HEK293 (cell line): ENCODE data around the gene ZC3H18.

Experiments
- CTCF ChIA-PET: fragments of 350-600 bp; formaldehyde crosslinking; extraction: SDS; loops from one replicate; lab custom pipeline; 2021; ENCODE audit warnings: antibody characterized with exemption; lab: Yijun Ruan, JAX
- POLR2A ChIA-PET: fragments of 300-600 bp; formaldehyde crosslinking; extraction: SDS; loops from one replicate; lab custom pipeline; 2020; ENCODE audit warnings: antibody characterized with exemption, inconsistent platforms; lab: Yijun Ruan, JAX
- H3K27ac ChIP-seq: fragments of 200-500 bp; sonication (Bioruptor generic); 2 replicates; pipeline ENCODE4 v1.5.1; 2014; ENCODE audit warnings: low read depth, low read length, control low read depth, inconsistent platforms; ENCODE audit errors: extremely low read depth
- H3K36me3 ChIP-seq, 2 experiments: fragments of 200-500 bp in 1 of 2; sonication (Bioruptor generic) in 1 of 2; 1 replicate in 1 of 2; 2 replicates in 1 of 2; pipeline ENCODE4 v1.5.1; 2014 to 2017; ENCODE audit warnings: inconsistent platforms in 2 of 2, low read length in 2 of 2; ENCODE audit not compliant: control insufficient read depth in 2 of 2, insufficient read depth in 1 of 2
- H3K4me1 ChIP-seq: fragments of 200-500 bp; sonication (Bioruptor generic); 2 replicates; pipeline ENCODE4 v1.5.1; 2014; ENCODE audit warnings: mild to moderate bottlenecking, low read length, inconsistent platforms; ENCODE audit not compliant: control insufficient read depth, insufficient read depth
- H3K4me3 ChIP-seq: 2 replicates; pipeline ENCODE4 v1.5.1; 2011; ENCODE audit warnings: low read depth, mild to moderate bottlenecking, control low read depth, low read length, moderate library complexity
- H3K9me3 ChIP-seq: fragments of 200-500 bp; sonication (Bioruptor generic); 2 replicates; pipeline ENCODE4 v1.5.1; 2014; ENCODE audit warnings: low read depth, low read length, inconsistent platforms; ENCODE audit not compliant: control insufficient read depth, insufficient read depth
- GLI2 ChIP-seq: fragments of 450-650 bp; formaldehyde crosslinking; IDR thresholded peaks from 2 replicates; pipeline ENCODE4; 2017; ENCODE audit warnings: missing biosample characterization, missing genetic modification characterization, low read depth, borderline replicate concordance
- MYNN ChIP-seq: fragments of 450-650 bp; formaldehyde crosslinking; IDR thresholded peaks from 2 replicates; pipeline ENCODE4 v1.5.1; 2016; ENCODE audit warnings: missing biosample characterization, missing genetic modification characterization, borderline replicate concordance
- PBX3 ChIP-seq: sonication (generic); formaldehyde crosslinking; IDR thresholded peaks from 2 replicates; pipeline ENCODE4 v1.8.1; 2022; ENCODE audit warnings: mild to moderate bottlenecking, moderate library complexity, missing genetic modification reagents
- WT1 ChIP-seq: fragments of 450-650 bp; formaldehyde crosslinking; IDR thresholded peaks from 2 replicates; pipeline ENCODE4 v1.5.1; 2016; ENCODE audit warnings: missing biosample characterization, missing genetic modification characterization
- ZNF10 ChIP-seq: fragments of 450-650 bp; formaldehyde crosslinking; IDR thresholded peaks from 2 replicates; pipeline ENCODE4 v1.5.1; 2017; ENCODE audit warnings: missing biosample characterization, missing genetic modification characterization
- ZNF112 ChIP-seq: fragments of 450-650 bp; formaldehyde crosslinking; IDR thresholded peaks from 2 replicates; pipeline ENCODE4 v1.5.0; 2017; ENCODE audit warnings: missing biosample characterization, missing genetic modification characterization
- ZNF121 ChIP-seq: fragments of 450-650 bp; formaldehyde crosslinking; IDR thresholded peaks from 2 replicates; pipeline ENCODE4 v1.5.1; 2016; ENCODE audit warnings: missing biosample characterization, missing genetic modification characterization
- ZNF132 ChIP-seq: fragments of 450-650 bp; formaldehyde crosslinking; IDR thresholded peaks from 2 replicates; pipeline ENCODE4 v1.5.1; 2017; ENCODE audit warnings: missing biosample characterization, missing genetic modification characterization, borderline replicate concordance
- ZNF530 ChIP-seq: fragments of 450-650 bp; formaldehyde crosslinking; IDR thresholded peaks from 2 replicates; pipeline ENCODE4 v1.5.1; 2016; ENCODE audit warnings: low read depth, missing biosample characterization, missing genetic modification characterization
- ZNF571 ChIP-seq: fragments of 450-650 bp; formaldehyde crosslinking; IDR thresholded peaks from 2 replicates; pipeline ENCODE4 v1.5.0; 2017; ENCODE audit warnings: missing biosample characterization, missing genetic modification characterization
- ZNF596 ChIP-seq: fragments of 450-650 bp; IDR thresholded peaks from 2 replicates; pipeline ENCODE4 v1.5.0; 2018; ENCODE audit warnings: missing biosample characterization, mild to moderate bottlenecking, missing genetic modification characterization, moderate library complexity
- TF ChIP-seq, protein P1 (sequence below): fragments of 450-650 bp; formaldehyde crosslinking; IDR thresholded peaks from 2 replicates; pipeline ENCODE4 v1.5.1; 2016; ENCODE audit warnings: missing biosample characterization, missing genetic modification characterization
- TF ChIP-seq, protein P2 (sequence below): fragments of 450-650 bp; formaldehyde crosslinking; IDR thresholded peaks from 2 replicates; pipeline ENCODE4 v1.5.1; 2016; ENCODE audit warnings: missing biosample characterization, missing genetic modification characterization
- TF ChIP-seq, protein P3 (sequence below): fragments of 450-650 bp; formaldehyde crosslinking; IDR thresholded peaks from 2 replicates; pipeline ENCODE4 v1.5.1; 2016; ENCODE audit warnings: missing biosample characterization, missing genetic modification characterization
- TF ChIP-seq, protein P4 (sequence below): fragments of 450-650 bp; formaldehyde crosslinking; IDR thresholded peaks from 2 replicates; pipeline ENCODE4 v1.5.1; 2016; ENCODE audit warnings: missing biosample characterization, missing genetic modification characterization

ZC3H18 gene

DNA sequence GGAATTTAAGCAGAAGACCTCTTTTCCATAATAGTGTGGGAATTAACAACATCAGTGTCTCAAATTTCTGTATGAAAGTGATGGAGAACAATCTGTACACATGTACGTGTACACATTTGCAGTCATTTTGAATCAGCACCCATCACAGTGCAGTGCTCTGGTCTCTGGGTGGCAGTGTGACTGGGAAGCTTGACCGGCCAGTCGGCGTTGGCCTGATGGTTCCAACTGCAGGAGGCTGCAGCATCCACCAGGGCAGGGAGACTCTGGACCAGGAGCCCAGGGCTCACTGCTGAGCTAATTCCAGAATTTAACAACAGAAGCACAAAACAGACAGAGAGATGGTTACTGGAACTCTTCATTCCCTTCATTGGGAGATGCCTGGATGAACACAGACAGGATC lies 17.9 kb downstream of the ZC3H18 start:
- Histone ChIP-seq H3K27ac (no peak overlapping the region), H3K36me3 (peaks cover 18 to 74% of the 10 kb centered on the region in 2 experiments; a peak in 2 of 3 replicates), H3K4me3 (no peak overlapping the region), H3K9me3 (no peaks in the 10 kb centered on the region), H3K4me1 (no peaks in the 10 kb centered on the region)
- ChIA-PET CTCF (no interaction called here), POLR2A (no interaction called here)
- TF ChIP-seq MYNN (tag by site-specific recombination) (no peak), ZNF121 (tag by site-specific recombination) (no peak)
- TF ChIP-seq, protein P1, sequence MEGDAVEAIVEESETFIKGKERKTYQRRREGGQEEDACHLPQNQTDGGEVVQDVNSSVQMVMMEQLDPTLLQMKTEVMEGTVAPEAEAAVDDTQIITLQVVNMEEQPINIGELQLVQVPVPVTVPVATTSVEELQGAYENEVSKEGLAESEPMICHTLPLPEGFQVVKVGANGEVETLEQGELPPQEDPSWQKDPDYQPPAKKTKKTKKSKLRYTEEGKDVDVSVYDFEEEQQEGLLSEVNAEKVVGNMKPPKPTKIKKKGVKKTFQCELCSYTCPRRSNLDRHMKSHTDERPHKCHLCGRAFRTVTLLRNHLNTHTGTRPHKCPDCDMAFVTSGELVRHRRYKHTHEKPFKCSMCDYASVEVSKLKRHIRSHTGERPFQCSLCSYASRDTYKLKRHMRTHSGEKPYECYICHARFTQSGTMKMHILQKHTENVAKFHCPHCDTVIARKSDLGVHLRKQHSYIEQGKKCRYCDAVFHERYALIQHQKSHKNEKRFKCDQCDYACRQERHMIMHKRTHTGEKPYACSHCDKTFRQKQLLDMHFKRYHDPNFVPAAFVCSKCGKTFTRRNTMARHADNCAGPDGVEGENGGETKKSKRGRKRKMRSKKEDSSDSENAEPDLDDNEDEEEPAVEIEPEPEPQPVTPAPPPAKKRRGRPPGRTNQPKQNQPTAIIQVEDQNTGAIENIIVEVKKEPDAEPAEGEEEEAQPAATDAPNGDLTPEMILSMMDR: 0 out of 2 replicates have a peak, but pooled peaks have one; percentile 12

- Histone ChIP-seq H3K4me1 (no peaks in the 10 kb centered on the region), H3K9me3 (no peaks in the 10 kb centered on the region), H3K27ac (no peak overlapping the region), H3K4me3 (no peak overlapping the region), H3K36me3 (peaks cover 18 to 74% of the 10 kb centered on the region in 2 experiments; a peak in 2 of 3 replicates)
- no peak for TF ChIP-seq ZNF132 (tag by site-specific recombination)
- no peak for TF ChIP-seq GLI2 (tag by site-specific recombination)
- TF ChIP-seq ZNF596 (tag by site-specific recombination): no peak
- TF ChIP-seq ZNF112 (tag by site-specific recombination): no peak
- TF ChIP-seq ZNF10 (tag by site-specific recombination): no peak
- TF ChIP-seq, protein P2, sequence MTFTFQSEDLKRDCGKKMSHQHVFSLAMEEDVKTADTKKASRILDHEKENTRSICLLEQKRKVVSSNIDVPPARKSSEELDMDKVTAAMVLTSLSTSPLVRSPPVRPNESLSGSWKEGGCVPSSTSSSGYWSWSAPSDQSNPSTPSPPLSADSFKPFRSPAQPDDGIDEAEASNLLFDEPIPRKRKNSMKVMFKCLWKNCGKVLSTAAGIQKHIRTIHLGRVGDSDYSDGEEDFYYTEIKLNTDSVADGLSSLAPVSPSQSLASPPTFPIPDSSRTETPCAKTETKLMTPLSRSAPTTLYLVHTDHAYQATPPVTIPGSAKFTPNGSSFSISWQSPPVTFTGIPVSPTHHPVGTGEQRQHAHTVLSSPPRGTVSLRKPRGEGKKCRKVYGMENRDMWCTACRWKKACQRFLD (tag by site-specific recombination): no peak
- TF ChIP-seq, protein P3, sequence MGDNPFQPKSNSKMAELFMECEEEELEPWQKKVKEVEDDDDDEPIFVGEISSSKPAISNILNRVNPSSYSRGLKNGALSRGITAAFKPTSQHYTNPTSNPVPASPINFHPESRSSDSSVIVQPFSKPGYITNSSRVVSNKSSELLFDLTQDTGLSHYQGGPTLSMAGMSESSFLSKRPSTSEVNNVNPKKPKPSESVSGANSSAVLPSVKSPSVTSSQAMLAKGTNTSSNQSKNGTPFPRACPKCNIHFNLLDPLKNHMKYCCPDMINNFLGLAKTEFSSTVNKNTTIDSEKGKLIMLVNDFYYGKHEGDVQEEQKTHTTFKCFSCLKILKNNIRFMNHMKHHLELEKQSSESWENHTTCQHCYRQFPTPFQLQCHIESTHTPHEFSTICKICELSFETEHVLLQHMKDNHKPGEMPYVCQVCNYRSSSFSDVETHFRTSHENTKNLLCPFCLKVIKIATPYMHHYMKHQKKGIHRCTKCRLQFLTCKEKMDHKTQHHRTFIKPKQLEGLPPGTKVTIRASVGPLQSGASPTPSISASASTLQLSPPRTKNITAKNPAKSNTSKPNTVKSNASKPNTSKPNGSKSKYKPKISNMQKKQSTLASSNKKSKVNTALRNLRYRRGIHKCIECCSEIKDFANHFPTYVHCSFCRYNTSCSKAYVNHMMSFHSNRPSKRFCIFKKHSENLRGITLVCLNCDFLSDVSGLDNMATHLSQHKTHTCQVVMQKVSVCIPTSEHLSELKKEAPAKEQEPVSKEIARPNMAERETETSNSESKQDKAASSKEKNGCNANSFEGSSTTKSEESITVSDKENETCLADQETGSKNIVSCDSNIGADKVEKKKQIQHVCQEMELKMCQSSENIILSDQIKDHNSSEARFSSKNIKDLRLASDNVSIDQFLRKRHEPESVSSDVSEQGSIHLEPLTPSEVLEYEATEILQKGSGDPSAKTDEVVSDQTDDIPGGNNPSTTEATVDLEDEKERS (tag by site-specific recombination): no peak
- CTCF ChIA-PET: no interaction called here
- POLR2A ChIA-PET: no interaction called here
These were observed 18.6 kb downstream of the ZC3H18 start for GRCh38 chr16:88588754-88589153.

GRCh38 chr16:88589441-88589840 lies 19.2 kb downstream of the ZC3H18 start:
- TF ChIP-seq, protein P4, sequence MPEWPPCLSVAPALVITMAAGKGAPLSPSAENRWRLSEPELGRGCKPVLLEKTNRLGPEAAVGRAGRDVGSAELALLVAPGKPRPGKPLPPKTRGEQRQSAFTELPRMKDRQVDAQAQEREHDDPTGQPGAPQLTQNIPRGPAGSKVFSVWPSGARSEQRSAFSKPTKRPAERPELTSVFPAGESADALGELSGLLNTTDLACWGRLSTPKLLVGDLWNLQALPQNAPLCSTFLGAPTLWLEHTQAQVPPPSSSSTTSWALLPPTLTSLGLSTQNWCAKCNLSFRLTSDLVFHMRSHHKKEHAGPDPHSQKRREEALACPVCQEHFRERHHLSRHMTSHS: no peak
- TF ChIP-seq ZNF571 (tag by site-specific recombination) (no peak), ZNF530 (tag by site-specific recombination) (no peak), PBX3 (CRISPR knock-in tag) (no peak), WT1 (no peak)
- ChIA-PET POLR2A (interaction anchor here (1.6 kb wide), 1 partner anchor 18 kb away, joined by 5 read pairs; no protein-coding TSS in a partner anchor), CTCF (no interaction called here)
- Histone ChIP-seq H3K27ac (no peak overlapping the region), H3K4me3 (no peak overlapping the region), H3K4me1 (no peaks in the 10 kb centered on the region), H3K9me3 (no peaks in the 10 kb centered on the region), H3K36me3 (peaks cover 18 to 79% of the 10 kb centered on the region in 2 experiments; a peak in 2 of 3 replicates)
